Right renal pelvis (tissue), 4 donors: ENCODE data around the gene PROSER2. TPM values are rescaled to one million over a fixed set of nuclear protein-coding genes. Genes with fewer than 3 reads are reported as not detected.
A peak's percentile ranks its signal among the peaks of the same experiment; 100 is the strongest.

ENCODE experiments used
- DNase-seq, 4 donors: peaks; one replicate each; pipeline ENCODE4 v3.0.0-alpha.2; 2013; ENCODE audit warnings: low read depth in 4 of 4, low spot score in 3 of 4, missing footprints in 1 of 4
- polyA plus RNA-seq, 4 donors: library from polyadenylated mRNA; unstranded; fragments of 120-200 nt; gene quantifications; one replicate each; pipeline ENCODE4 v1.2.1, GENCODE V29; 2013; ENCODE audit not compliant: insufficient read length in 4 of 4

PROSER2 gene
- polyA plus RNA-seq, 4 donors = 5.1 to 6.6 (median 6.1) TPM

DNA sequence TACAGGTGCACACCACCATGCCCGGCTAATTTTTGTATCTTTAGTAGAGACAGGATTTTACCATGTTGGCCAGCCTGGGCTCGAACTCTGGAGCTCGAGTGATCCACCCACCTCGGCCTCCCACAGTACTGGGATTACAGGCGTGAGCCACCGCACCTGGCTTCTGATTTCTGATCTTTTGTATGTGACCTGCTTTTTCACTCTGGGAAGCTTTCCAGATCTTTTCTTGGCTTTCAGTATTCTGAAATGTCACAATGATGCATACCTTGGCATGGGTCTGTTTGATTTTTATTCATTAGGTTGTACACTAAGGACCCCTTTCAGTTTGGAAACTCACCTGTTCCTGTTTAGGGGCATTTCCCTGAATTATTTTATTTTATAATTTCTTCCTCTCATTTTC lies 41.6 kb downstream of the PROSER2 start:
- no peak for DNase-seq

- no peak for DNase-seq
These were observed 42.4 kb downstream of the PROSER2 start for GRCh38 chr10:11865561-11865960.

DNA sequence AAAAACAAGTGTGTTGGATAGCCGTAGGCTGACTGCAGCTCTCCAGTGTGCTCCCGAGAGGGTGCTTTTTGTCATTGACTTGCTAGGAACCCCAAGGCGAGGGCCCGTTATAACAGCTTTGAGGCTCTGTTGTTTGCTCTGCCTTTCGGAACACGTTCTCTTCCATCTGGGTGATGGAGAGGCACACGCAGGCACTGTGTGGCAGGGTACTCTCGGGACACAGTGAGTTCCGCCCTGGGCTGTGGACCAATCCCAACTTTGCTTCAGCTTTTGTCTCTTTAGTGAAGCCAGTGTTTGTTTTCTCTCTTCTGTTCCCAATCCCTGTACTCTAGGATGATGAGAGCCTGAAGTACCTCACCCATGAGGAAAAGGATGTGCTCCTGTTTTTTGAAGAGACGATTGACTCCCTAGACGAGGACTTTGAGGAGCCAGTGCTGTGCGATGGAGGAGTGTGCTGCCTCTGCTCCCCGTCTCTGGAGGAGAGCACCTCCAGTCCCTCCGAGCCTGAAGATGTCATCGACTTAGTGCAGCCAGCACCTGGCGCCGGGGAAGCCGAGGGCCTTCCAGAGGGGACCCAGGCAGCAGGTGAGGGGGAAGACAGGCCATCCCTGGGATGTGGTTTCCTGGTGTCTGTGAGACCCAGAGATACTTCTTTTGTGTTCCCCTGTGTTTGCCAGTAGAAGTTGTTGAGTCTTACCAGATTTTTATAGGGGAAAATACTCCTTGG lies 43.2 kb downstream of the PROSER2 start:
- no peak for DNase-seq

- DNase-seq = no peak
These were observed 46.1 kb downstream of the PROSER2 start for GRCh38 chr10:11869219-11869618.

- DNase-seq = no peak
These were observed 46.7 kb downstream of the PROSER2 start for GRCh38 chr10:11869743-11870460.

- DNase-seq = no peak
These were observed 47.3 kb downstream of the PROSER2 start for GRCh38 chr10:11870461-11870780.

- no peak for DNase-seq
These were observed 47.8 kb downstream of the PROSER2 start for GRCh38 chr10:11870900-11871400.

GRCh38 chr10:11871466-11871865 lies 48.3 kb downstream of the PROSER2 start:
- no peak for DNase-seq

DNA sequence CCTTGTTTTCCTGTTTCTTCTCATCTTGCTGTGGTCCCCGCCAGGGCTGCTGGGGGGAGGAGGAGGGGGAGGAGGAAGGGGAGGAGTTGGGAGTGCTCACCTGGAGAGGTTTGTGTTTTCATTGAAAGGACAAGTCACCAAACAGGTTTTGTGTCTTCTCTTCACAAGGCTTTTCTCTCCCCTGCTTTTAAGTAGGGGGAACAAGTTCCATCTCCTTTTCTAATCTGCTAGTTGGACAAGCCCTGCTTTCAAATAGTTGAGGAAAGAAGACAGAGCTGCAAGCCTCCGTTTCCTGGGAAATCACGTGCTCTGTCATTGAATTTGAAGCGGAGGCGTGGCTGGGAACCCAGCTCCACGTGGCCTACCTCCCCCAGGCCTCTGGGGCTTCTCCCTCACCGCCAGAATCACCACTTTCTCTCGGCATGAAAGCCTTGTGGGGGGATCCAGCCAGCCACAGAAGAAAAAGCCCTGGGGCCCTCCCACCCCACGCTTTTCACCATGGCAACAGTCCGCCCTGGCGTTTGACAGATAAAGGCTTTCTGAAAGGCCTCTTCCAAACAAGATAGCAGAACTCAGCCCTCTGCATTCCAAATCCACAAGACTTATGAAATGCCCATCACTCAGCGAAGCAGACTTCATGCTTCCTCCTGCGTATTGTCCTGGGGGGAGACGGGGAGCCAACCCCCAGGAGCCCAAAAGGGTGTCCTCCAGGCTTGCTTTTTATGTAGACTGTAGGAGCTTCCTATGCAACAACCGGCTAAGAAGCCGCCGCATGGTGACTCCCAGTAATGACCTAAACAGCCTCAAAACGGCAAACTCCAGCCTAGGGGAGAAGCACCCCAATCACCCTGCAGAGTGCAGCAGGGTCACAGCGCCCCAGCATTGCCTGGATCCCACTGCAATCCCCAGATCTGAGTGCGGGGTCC lies 51.7 kb downstream of the PROSER2 start:
- peak; percentile 52 to 70 (median 57) for DNase-seq

- DNase-seq = peak; percentile 50 to 80 (median 62)
These were observed 52.5 kb downstream of the PROSER2 start for GRCh38 chr10:11875494-11876281.

DNA sequence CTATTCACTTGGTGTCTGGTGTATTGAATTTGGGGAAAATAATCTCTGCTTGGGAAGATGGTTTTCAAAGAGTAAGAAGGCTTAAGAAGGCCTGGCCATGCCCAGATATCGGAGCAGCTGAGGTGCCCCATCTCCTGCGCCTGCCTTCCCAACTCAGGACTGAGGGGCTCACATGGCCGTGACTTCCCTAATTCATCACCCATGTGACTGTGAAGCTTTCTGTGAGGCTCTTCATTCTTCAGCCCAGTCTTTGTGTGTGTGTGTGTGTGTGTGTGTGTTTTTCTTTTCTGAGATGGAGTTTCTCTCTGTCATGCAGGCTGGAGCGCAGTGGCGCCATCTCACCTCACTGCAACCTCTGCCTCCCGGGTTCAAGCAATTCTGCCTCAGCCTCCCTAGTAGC lies 53.2 kb downstream of the PROSER2 start:
- no peak for DNase-seq

GRCh38 chr10:11876805-11877590 lies 53.8 kb downstream of the PROSER2 start:
- DNase-seq = no peak

GRCh38 chr10:11877591-11877905 lies 54.4 kb downstream of the PROSER2 start:
- no peak for DNase-seq

GRCh38 chr10:11878776-11879175 lies 55.6 kb downstream of the PROSER2 start:
- DNase-seq = no peak

DNA sequence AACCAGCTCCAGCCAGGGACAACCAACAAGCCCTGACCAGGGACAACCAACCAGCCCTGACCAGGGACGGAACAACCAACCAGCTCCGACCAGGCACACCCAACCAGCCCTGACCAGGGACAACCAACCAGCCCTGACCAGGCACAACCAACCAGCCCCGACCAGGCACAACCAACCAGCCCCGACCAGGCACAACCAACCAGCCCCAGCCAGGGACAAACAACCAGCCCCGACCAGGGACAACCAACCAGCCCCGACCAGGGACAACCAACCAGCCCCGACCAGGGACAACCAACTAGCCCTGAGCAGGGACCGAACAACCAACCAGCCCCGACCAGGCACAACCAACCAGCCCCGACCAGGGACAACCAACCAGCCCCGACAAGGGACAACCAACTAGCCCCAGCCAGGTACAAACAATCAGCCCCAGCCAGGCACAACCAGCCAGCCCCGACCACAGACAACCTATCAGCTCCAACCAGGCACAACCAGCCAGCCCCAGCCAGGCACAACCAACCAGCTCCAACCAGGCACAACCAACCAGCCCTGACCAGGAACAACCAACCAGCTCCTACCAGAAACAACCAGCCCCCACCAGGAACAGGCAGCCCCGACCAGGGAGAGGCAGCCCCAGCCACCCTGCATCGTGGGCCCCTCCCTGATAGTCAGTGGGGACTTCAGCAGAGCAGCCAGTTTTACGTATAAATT lies 56.4 kb downstream of the PROSER2 start:
- no peak for DNase-seq

DNA sequence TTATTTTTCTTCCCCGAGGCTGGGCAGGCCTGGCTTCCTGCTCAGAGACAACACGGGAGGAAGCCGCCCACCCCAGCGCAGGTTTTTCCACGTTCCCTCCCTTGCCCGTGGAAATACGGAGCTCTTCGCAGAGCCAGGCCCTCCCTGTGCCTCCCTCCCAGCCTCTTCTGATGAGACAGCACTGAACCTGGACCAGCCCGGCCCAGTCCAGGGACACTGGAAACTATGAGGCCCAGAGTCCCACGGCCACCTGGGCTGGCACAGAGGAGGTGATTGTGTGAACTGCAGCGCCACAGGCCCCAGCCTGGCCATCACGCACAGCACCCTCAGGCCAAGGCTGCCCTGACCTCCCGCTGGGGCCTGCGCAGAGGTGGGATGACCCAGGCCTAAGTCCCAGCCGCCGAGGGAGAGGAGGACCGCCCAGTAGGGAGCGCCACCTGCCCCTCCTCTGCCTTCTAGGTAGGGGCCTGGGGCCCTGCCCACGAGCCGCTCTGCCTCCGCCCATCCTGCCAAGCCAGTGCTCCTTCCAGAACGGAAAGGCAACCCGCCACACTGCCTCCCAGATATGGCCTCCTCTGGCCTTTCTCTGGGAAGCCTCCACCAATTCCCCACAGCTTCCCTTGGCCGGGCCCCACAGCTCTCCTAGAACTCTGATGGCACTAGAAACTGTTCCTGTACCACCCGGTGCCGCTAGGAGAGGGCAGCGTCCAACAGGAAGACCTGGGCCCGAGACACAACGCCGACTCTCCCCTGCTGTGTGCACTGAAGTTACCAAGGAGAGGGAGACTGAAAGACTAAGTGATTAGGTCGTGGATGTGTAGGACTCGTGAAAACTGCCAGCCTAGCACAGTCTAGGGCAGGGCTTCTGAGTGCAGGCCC lies 57.2 kb downstream of the PROSER2 start:
- no peak for DNase-seq

GRCh38 chr10:11881030-11881476 lies 57.9 kb downstream of the PROSER2 start:
- no peak for DNase-seq
